NCI-H2107 treated with DMSO at 0.1 percent for 48 hours (cell line): ENCODE results near the gene TMEM174.
"Not testable (repeated sequence)": the region's sequence is repeated elsewhere in the genome, so short reads cannot be mapped to it uniquely, and the experiment has no call there.

Experiments used
- DNase-seq: peaks from one replicate; lab custom pipeline; 2025; ENCODE audit not compliant: unreplicated experiment; lab: John Stamatoyannopoulos, UW

TMEM174 gene

DNA sequence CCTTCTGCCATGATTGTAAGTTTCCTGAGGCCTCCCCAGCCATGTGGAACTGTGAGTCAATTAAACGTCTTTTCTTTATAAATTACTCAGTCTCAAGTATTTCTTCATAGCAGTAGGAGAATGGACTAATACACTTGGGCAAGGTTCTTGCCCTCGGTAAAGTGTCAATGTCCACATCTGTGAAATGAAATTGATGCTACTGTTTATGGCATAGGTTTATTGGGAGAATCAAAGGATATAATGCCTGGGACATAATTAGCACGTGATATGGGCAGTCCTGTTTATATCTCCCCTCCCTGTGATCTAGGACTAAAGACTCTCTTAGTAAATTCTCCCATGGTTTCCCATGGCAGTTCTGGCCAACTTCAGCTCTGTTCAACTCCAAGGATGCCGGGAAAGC is 19.4 kb downstream of the TMEM174 start:
- no peak for DNase-seq

DNA sequence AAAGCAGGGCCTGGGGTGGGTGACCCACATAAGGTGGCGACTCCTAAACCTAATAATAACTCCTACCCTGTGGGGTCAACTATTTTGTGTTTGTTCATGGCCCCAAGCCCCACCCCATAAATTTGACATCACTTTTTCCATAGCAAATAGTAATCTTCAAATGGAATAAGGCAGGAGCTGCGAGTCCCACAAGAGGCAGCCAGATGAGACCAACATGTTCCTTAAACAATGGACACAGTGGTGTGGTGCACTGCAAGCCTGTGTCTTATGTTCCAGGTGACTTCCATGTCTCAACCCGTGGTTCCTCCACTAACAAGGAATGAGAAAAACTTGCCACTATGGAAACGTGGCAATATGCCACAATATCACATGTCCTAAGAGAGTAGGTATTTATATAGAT is 20.6 kb downstream of the TMEM174 start:
- no peak for DNase-seq

DNA sequence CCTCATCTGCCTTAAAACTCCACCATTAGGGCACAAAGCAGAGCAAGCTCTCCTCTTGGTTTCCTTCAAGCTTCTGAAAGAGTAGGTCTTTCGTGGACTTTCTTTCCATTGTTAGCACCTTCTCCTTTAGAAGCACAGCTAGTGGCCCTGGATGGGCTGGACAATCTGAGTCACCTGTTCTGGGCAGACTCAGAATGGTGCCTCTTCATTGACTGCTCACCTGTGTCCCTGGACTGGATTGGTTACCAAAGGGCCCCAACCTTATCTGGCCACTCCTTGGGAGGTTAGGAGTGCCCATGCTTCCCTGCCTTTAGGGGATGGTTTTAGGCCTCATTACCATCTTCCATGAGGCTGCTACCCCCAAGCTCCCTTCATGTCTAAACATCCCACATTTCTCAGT is 23.2 kb downstream of the TMEM174 start:
- DNase-seq: no peak

- no peak for DNase-seq
Observed at GRCh38 chr5:73197637-73198257, 24.8 kb downstream of the TMEM174 start.

DNA sequence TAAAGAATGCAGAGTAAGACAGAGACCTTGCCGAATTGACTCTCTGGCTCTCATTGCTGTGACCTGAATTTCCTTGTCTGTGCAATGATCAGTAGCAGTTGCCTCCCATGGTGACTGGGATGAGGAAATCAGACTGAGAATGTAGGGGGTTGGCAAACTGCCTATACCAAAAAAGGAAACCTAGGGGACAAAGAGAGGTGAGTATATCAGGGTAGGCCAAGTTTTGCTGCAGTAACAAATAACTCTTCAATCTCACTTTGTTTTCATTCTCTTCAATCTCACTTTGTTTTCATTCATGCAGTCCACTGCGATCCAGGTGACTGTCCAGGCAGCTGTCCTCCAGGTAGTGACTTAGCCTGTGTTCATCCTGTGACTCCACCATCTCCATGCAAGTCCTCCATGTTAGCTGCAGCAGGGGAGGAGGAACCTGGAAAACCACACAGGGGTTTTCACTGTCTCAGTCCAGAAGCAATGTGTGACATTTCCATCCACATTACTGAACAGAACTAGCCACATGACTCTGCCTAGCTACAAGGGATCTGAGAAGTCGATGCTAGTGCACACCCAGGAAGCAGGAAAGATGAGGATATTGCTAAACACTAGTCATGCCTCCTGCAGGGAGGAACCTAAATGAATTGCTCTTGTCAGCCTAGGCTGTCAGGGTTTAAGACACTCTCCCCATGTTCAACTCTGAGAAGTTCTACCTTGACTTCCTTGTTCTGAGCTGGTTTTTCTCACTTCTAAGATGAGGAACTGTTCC is 26.0 kb downstream of the TMEM174 start:
- no peak for DNase-seq

DNA sequence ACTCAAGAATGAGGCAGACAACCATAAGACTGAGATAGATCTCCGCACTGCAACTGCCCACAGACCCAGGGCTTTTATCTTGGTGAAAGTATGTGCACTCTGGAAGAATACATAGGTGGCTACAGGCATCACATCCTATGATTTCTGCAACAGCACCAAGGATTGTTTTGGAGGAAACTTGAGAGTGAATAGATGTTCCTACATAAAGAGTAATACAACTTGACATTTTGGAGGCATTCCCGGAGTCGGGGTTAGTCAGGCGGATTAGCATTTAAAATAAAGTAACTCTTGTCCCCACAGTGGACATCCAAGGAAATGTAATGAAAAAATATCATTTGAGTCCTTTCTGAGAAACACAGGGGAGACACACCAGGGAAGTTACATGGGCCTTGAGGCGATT is 26.7 kb downstream of the TMEM174 start:
- DNase-seq: no peak

DNA sequence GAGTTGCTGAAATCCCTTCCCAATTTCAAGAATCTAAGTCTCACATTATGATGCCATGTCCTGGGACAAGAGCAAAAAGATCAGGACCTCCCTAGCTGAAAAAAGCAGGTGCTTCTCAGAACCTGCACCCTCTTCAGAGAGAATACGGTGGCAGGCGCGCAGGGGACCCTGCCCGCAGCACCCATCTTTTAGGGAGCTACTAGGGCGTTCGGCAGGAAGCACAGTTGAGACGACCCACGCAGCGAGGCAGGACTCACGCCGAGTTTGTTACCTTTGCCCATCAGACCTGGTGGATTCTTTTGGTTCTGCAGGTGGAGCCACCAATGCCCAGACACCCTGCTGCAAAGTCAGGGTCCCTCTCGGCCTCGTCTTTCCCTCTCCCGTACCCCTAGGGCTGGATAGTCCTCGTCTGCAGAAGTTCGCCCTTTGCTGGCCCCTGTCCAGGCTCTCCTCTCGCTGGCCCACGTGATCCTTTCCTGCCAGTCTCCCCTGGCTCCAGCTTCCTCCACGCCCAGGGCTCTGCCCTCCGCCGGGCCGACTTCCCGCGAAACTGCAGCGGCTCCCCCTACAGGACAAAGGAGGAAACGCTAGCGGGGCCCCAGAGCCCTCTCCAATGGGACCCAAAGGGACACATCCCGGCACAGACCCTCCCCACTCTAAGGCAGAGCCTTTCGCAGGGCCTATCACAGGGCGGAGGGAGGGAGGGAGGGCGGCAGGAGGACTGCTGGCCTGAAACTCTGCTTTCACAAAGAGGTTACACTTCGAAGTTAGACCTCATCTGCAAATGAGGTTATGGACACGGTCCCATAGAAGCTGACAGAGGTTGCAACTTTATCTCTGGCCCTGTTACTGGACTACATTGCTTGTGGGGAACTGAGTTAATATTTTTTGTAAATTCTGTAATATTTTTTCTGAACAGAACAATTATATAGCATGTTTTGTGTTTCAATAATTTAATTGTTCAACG is 28.8 kb downstream of the TMEM174 start:
- no peak for DNase-seq

DNA sequence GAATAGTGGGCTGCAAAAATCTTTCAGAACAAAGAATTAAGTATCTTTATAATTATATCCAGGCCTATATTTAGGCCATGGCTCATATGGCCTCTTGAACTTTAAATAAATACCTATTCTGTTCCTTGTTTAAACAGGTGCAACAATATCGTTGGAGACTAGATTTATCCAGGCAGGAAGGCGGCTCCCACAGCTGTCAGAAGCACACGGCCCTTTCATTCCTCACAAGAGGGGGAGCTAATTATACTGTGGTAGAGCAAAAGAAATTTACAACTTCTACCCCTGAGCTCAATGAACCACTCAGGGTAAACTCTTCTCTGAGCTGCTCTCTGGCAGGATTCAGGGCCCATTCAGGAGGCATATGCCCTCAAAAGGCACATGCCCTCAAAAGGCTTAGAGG is 31.3 kb downstream of the TMEM174 start:
- peak; percentile 97 for DNase-seq

GRCh38 chr5:73204733-73205132 is 31.7 kb downstream of the TMEM174 start:
- DNase-seq: no peak

DNA sequence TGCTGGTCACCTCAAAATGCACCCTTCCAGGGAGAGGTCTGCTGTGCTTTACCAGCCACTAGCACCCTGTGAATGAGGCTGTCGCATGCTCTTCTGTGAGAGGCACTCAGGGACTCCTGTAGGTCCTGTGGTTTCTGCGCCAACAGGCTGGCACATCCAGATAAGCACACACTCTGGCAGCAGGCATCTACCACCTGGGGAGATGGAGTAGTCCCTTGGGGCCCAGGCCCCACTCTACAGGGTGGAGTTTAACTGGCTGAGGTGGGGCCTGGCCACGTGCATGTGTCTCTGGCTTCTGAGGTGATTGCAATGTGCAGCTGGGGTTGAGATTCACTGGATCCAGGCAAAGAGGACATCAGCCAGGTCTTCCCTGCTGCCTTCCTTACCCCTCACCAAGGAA is 32.3 kb downstream of the TMEM174 start:
- peak; percentile 81 for DNase-seq

DNA sequence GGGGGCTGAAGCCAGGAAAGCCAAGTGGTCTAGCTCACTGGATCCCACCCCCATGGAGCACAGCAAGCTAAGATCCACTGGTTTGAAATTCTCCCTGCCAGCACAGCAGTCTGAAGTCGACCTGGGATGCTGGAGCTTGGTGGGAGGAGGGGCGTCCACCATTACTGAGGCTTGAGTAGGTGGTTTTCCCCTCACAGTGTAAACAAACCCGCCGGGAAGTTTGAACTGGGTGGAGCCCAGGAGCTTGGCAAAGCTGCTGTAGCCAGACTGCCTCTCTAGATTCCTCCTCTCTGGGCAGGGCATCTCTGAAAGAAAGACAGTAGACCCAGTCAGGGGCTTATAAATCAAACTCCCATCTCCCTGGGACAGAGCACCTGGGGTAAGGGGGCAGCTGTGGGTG is 34.2 kb downstream of the TMEM174 start:
- DNase-seq: not testable (repeated sequence)

GRCh38 chr5:73209075-73209474 is 36.1 kb downstream of the TMEM174 start:
- DNase-seq: not testable (repeated sequence)

GRCh38 chr5:73212693-73213092 is 39.7 kb downstream of the TMEM174 start:
- not testable (repeated sequence) for DNase-seq

- DNase-seq: peak; percentile 6
Observed at GRCh38 chr5:73213566-73213998, 40.6 kb downstream of the TMEM174 start.

- no peak for DNase-seq
Observed at GRCh38 chr5:73214306-73214705, 41.3 kb downstream of the TMEM174 start.

- peak; percentile 81 for DNase-seq
Observed at GRCh38 chr5:73214996-73215395, 42.0 kb downstream of the TMEM174 start.

DNA sequence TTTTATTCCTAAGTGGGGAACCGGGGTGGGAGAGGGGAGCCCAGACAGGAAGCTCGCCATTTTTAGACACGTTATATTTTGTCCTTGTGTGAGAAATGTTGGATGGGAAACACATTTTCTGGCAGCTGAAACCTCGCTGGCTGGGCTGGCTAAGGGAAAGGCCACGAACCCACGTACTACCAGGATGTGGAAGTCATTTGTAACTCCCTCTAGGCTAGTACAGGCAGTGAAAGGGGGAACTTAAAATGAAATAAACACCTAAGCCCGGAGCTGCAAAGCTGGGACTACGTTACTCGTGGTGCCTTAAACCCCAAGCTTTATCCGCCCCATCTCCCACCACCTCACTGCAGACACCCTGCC is 42.5 kb downstream of the TMEM174 start:
- no peak for DNase-seq

DNA sequence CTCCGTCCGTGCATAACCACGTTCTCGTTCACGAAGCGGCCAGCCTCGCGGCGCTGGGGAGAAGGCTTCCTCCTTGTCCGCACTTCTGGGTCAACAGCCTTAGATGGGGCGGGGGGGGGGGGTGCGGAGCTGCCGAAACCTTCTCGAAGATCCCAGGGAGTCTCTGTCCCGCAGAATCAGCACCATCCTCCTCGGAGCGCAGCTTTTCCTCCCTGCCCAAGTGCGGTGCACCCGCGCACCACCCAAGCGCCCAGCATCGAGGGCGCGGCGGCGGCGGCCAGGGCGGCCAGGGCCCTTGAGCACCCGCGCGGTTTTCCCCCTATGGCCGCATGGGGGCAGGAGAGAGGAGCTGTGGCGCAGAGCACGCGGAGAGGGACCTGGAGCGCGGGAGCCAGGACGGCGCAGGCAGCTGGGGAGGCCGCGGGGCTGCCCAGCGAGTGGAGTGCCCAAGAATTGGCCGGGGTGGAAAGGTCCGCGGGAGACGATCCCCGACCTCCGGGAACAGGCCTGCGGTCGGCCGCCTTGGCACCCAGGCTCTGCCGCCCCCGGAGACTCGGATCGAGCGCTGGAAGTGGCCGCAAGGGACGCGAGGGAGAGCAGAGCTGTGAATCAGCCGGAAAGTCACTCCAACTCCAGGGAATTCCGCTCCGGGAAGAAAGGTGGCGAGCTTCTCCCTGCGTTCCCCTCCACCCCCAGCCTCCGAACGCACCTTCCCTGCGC is 43.1 kb downstream of the TMEM174 start:
- DNase-seq: peak; percentile 53

- DNase-seq: no peak
Observed at GRCh38 chr5:73218552-73219171, 45.7 kb downstream of the TMEM174 start.

DNA sequence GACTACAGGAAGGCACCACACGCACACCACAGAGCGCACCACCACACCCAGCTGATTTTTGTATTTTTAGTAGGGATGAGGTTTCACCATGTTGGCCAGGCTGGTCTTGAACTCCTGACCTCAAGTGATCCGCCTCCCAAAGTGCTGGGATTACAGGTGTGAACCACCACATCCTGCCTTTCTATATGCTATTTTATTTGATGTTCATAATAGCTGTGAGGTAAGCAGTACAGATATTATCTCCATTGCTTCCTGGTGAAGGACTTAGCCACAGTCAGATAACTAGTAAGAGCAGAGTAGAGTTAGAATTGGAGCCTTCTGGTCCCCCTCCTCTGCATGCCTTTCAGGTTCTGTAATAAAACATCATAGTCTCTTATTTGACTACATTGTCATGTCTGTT is 46.3 kb downstream of the TMEM174 start:
- not testable (repeated sequence) for DNase-seq

DNA sequence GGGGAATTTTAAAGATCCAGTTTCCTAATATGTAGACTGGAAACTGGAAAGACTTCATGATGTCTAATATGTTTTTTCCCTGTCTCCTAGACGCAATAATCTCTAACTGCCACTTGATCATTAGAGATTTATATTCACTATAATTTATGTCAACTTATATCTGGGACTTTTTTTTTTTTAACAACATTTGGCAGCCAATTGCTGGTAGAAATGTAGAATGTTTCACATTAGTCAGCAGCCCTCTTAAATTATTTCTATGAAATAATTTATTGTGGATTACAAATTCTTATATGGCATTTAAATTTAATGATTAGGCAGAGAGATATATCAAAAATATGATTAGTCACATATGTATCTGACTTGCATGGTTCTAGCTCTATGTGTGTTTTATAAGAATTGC is 48.2 kb downstream of the TMEM174 start:
- DNase-seq: no peak
